Heart right ventricle (tissue), 16 donors: ENCODE measurements around the gene NPLOC4. TPM values are rescaled to one million over a fixed set of nuclear protein-coding genes. Genes with fewer than 3 reads are reported as not detected.

Experiments used
- ATAC-seq, 8 donors: fragments of 200-7000 bp; cut with Tn5 transposase; one replicate each; pipeline ENCODE4 v1.9.1; 2020; ENCODE audit warnings: mild to moderate bottlenecking in 8 of 8, moderate library complexity in 8 of 8, moderate number of reproducible peaks in 1 of 8
- DNase-seq, 2 donors: peaks; one replicate each; pipeline ENCODE4 v3.0.0-alpha.2; 2020
- H3K27ac ChIP-seq, 10 donors: fragments of 200-600 bp; sonication (generic) in 2 of 10; one replicate each; pipeline versions ENCODE4 v1.5.0 to v1.8.0; 2020 to 2022; ENCODE audit warnings: mild to moderate bottlenecking in 3 of 10
- H3K27me3 ChIP-seq, 7 donors: fragments of 200-600 bp; one replicate each; pipeline ENCODE4 v1.8.0; 2021 to 2022; ENCODE audit warnings: mild to moderate bottlenecking in 2 of 7
- H3K36me3 ChIP-seq, 9 donors: fragments of 200-600 bp; sonication (generic) in 1 of 9; one replicate each; pipeline versions ENCODE4 v1.5.0 to v1.8.0; 2020 to 2022; ENCODE audit warnings: mild to moderate bottlenecking in 2 of 9
- H3K4me1 ChIP-seq, 9 donors: fragments of 200-600 bp; sonication (generic) in 1 of 9; one replicate each; pipeline versions ENCODE4 v1.5.0 to v1.8.0; 2020 to 2022; ENCODE audit warnings: mild to moderate bottlenecking in 4 of 9
- H3K4me3 ChIP-seq, 10 donors: fragments of 200-600 bp; sonication (generic) in 2 of 10; one replicate each; pipeline versions ENCODE4 v1.5.0 to v1.8.0; 2020 to 2022; ENCODE audit warnings: mild to moderate bottlenecking in 7 of 10, moderate library complexity in 2 of 10
- H3K9me3 ChIP-seq, 11 donors: fragments of 200-600 bp in 10 of 11; sonication (generic) in 2 of 11; one replicate each; pipeline versions ENCODE4 v1.5.0 to v1.8.0; 2013 to 2022; ENCODE audit warnings: mild to moderate bottlenecking in 2 of 11, control low read depth in 1 of 11, moderate library complexity in 1 of 11
- WGBS, 2 donors: extraction: QIAGEN DNeasy Blood & Tissue Kit; methylation state at CpG; one replicate each; pipeline ENCODE4 v1.1.7; 2013; ENCODE audit warnings: inconsistent platforms in 1 of 2; 5-methylcytosine and 5-hydroxymethylcytosine counted together
- intact Hi-C, 10 donors: fragments of 100-400 bp; cut with DNase I; formaldehyde crosslinking; loops; one replicate each; pipeline versions ENCODE4 v1.11.1 to v1.14.2; 2022
- polyA plus RNA-seq, 2 donors: library from polyadenylated mRNA; stranded (reverse); fragments of 200-250 nt; gene quantifications; one replicate each; pipeline ENCODE4 v1.2.3, GENCODE V29; 2013
- total RNA-seq, 10 donors: library from RNA; stranded (reverse); fragmentation: NEBNext Ultra II Directional in 3 of 10; extraction: Animal tissue kit (Norgen Biotek cat#: 25700) in 3 of 10; gene quantifications; one replicate each; pipeline versions ENCODE4 v1.2.1 to v1.2.4, GENCODE V29; 2021 to 2023
- TF ChIP-seq, protein P1 (sequence below), 9 donors: fragments of 200-600 bp; sonication (generic) in 2 of 9; IDR thresholded peaks; one replicate each; pipeline versions ENCODE4 v1.5.0 to v1.8.0; 2021 to 2022; ENCODE audit warnings: antibody characterized with exemption in 9 of 9, mild to moderate bottlenecking in 5 of 9, moderate library complexity in 1 of 9
- donor health status: Arrhythmogenic right ventricular cardiomyopathy.
- donor health status: ischemic (EF 13 %, LVEDD 7.1; RV severe dilation, severe dysfunction).
- donor health status: healthy with polysubstance abuse.
- donor health status: DM: no; HTN: yes; CAD: no.
- donor health status: DM: no; HTN: no; CAD: no.
- donor health status: ischemic (EF 25% LVEDD 6.9; RV normal size, moderate dysfunction).
- donor health status: ischemic (EF 25% LVEDD 5.7; RV mildly dilated, moderate dysfunction).
- donor health status: healthy.
- donor health status: DM: yes; HTN: yes; CAD: no.
- donor health status: Ischemic cardiomyopathy.
- donor health status: ischemic (EF 35%, LVEDD 5.7; RV mildly dilated, moderate dysfunction).
- donor health status: nonischemic (EF 11% LVEDD 7.7; RV severe dilation, severe dysfunction).
- donor health status: DM: yes; HTN: yes; CAD: no.
- donor health status: PGD.
- donor health status: ischemic (EF 29% LVEDD 5.4; RV normal size, mild dysfunction).
- donor health status: nonischemic (EF 23%, LVEDD 6.1; RV moderate dilation, normal function).

Gene NPLOC4
- total and polyA plus RNA-seq, 12 donors, result 30.7 to 115 (median 95.2) TPM

DNA sequence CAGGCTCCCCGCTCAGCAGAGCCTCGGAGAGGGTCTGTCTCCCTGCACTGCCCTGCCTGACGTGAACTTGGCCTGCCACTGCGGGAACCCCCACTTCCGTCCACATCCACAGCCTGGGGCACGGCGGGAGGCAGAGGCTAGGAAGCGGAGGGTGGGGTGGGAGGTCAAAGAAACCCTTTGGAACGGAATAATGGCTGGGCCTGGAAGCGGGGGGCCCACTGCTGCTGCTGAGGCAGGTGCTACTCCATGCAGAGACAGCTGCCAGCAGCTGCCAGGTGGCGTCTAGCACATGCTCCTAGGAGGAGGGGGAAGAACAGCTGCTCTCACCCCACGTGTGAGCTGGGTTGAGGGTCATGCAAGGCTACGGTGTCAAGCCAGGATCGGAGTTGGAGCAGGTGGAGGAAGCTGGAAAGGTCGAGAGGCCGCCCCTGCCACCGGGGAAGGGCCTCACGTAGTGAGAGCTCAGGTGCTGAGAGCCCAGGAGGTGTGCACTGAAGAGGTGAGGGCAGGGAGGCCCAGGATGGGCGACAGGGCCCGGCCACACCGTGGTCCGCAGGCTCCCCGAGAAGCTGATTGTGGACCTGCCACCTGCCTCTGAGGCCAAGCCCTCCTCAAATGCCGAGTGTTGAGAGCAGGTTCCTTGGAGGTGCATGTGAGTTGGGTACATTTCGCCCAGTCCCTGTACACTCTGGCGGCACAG lies 98.9 kb downstream of the NPLOC4 start:
- WGBS, 2 donors, result 76 to 77% methylated on average over 26 of the region's 26 CpGs
- Histone ChIP-seq H3K36me3 (peaks cover 0 to 40% (median 10%) of the 10 kb centered on the region in 9 donors), H3K4me1 (peaks cover 3 to 22% (median 17%) of the 10 kb centered on the region in 9 donors), H3K27ac (no peak overlapping the region), H3K9me3 (no peaks in the 10 kb centered on the region), H3K27me3 (peaks cover 16 to 42% (median 40%) of the 10 kb centered on the region in 7 donors), H3K4me3 (no peak overlapping the region)
- no peak for DNase-seq
- intact Hi-C loops, result loop anchor here in 6 of 10 donors (1.0 to 10.0 kb wide), 4 partner anchors 285 to 393 kb away; no protein-coding TSS in a partner anchor
- TF ChIP-seq, protein P1, sequence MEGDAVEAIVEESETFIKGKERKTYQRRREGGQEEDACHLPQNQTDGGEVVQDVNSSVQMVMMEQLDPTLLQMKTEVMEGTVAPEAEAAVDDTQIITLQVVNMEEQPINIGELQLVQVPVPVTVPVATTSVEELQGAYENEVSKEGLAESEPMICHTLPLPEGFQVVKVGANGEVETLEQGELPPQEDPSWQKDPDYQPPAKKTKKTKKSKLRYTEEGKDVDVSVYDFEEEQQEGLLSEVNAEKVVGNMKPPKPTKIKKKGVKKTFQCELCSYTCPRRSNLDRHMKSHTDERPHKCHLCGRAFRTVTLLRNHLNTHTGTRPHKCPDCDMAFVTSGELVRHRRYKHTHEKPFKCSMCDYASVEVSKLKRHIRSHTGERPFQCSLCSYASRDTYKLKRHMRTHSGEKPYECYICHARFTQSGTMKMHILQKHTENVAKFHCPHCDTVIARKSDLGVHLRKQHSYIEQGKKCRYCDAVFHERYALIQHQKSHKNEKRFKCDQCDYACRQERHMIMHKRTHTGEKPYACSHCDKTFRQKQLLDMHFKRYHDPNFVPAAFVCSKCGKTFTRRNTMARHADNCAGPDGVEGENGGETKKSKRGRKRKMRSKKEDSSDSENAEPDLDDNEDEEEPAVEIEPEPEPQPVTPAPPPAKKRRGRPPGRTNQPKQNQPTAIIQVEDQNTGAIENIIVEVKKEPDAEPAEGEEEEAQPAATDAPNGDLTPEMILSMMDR (IDR thresholded peaks at IDR 0.05), result no peak
- ATAC-seq, result peak in 3 of 8 donors; percentile 1 to 2 (median 2)

DNA sequence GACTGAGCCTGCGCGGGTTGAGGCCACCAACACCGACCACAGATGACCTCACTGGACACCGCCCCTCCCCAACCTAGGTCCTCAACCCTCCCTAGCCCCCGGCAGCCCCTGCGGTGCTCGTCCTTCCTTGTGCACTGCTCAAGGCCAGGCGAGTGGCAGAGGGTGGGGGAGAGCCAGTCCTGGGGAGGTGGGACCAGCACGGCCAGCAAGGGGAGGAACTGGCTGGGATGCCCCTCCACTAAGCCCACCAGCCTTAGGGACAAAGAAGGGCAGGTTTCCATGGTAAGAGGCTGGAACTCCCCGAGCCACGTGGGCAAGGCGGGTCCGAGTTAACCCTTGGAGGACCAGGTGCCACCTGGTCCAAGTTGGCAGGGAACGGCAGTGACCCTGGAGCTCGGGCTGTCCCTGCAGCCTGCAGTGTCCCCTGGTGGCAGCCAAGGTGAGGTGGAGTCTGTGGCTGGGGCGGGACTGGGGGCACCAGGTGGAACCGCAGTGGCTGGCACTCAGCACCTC lies 99.5 kb downstream of the NPLOC4 start:
- H3K4me1 ChIP-seq, result peaks cover 3 to 18% (median 16%) of the 10 kb centered on the region in 9 donors
- WGBS, 2 donors, result 11 to 12% methylated on average over 17 of the region's 17 CpGs
- H3K27ac ChIP-seq, result no peak overlapping the region
- DNase-seq, result no peak
- TF ChIP-seq, protein P1 (IDR thresholded peaks at IDR 0.05), result peak; percentile 54 to 73 (median 66)
- H3K9me3 ChIP-seq, result no peaks in the 10 kb centered on the region
- peaks cover 16 to 44% (median 40%) of the 10 kb centered on the region in 7 donors for H3K27me3 ChIP-seq
- H3K36me3 ChIP-seq, result peaks cover 0 to 34% (median 10%) of the 10 kb centered on the region in 9 donors
- intact Hi-C loops, result loop anchor here in 6 of 10 donors (1.0 to 10.0 kb wide), 4 partner anchors 284 to 393 kb away; no protein-coding TSS in a partner anchor
- ATAC-seq, result peak; percentile 51 to 69 (median 60)
- H3K4me3 ChIP-seq, result no peak overlapping the region

DNA sequence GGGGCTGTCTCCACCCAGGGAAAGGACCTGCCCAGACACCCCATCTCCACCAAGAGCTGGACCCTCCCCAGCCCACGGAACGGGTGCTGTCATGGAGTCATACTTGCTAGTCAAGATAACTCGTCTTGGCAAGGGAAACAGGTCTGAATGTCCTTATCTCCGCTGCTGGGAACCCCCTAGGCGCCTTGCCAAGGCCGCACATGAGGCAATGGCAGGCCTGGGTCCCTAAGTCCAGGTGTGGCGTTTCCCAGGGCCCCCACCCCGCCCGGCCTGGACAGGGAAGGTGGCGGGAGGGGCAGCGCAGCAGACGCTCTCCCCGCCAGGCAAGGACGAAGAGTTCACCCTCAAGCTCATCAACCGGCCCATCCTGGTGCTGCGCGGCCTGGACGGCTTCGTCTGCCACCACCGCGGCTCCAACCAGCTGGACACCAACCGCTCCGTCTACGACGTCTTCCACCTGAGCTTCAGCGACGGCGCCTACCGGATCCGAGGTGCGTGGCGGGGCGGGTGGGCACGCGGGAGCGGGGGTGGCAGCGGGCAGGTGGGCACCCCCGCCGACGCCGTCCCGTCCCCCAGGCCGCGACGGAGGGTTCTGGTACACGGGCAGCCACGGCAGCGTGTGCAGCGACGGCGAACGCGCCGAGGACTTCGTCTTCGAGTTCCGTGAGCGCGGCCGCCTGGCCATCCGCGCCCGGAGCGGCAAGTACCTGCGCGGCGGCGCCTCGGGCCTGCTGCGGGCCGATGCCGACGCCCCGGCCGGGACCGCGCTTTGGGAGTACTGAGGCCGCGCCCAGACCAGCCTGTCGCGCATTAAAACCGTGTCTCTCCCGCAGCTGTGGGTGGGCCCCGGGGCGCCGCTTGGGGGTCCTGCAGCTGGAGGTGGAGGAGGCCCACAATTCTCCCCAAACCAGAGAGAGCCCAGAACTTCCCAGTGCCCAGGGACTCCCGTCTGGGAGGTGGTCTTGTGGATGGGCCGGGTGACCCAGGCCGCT lies 100.3 kb downstream of the NPLOC4 start:
- peaks cover 3 to 18% (median 16%) of the 10 kb centered on the region in 9 donors for H3K4me1 ChIP-seq
- ATAC-seq (peak in 4 of 8 donors; percentile 3 to 7 (median 6)), DNase-seq (no peak)
- WGBS, 2 donors, result 5 to 7% methylated on average over 80 to 89 of the region's 89 CpGs
- peaks cover 16 to 44% (median 40%) of the 10 kb centered on the region in 7 donors for H3K27me3 ChIP-seq
- TF ChIP-seq, protein P1 (IDR thresholded peaks at IDR 0.05), result no peak
- no peak overlapping the region for H3K4me3 ChIP-seq
- H3K9me3 ChIP-seq, result no peaks in the 10 kb centered on the region
- H3K27ac ChIP-seq, result no peak overlapping the region
- intact Hi-C loops, result loop anchor here in 6 of 10 donors (1.0 to 10.0 kb wide), 4 partner anchors 283 to 392 kb away; no protein-coding TSS in a partner anchor
- H3K36me3 ChIP-seq, result peaks cover 0 to 31% (median 10%) of the 10 kb centered on the region in 9 donors
